ENCODE results near the gene ADGRF5.

ADGRF5 gene

DNA sequence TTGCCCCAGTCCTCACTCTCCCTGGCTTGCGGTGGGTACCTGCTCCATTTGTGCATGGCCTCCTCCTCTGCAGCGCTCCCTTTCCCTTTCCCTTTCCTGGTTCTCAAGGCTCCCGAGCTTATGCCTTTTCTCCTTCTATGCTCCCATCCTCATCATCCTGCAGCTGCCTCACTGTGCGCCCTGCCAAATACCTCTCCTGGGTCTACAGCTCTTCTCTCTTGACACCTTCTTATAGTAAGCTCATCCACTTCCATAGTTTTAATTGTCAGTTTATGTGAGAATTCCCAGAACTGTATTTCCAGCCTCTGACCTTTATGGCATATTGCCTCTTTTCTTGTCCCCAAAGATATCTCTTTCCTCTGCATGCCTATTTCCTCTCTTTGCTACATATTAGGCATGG is 5.9 kb downstream of the ADGRF5 start:
- no peaks in the 10 kb centered on the region for H3K4me1 ChIP-seq (ENCODE audit: insufficient read depth, poor library complexity, severe bottlenecking)
- ATAC-seq (ENCODE audit: low read depth): no peak
- H3K27ac ChIP-seq (ENCODE audit: poor library complexity, severe bottlenecking): no peak overlapping the region
- DNase-seq (ENCODE audit: low spot score): no peak
- TF ChIP-seq, protein P1, sequence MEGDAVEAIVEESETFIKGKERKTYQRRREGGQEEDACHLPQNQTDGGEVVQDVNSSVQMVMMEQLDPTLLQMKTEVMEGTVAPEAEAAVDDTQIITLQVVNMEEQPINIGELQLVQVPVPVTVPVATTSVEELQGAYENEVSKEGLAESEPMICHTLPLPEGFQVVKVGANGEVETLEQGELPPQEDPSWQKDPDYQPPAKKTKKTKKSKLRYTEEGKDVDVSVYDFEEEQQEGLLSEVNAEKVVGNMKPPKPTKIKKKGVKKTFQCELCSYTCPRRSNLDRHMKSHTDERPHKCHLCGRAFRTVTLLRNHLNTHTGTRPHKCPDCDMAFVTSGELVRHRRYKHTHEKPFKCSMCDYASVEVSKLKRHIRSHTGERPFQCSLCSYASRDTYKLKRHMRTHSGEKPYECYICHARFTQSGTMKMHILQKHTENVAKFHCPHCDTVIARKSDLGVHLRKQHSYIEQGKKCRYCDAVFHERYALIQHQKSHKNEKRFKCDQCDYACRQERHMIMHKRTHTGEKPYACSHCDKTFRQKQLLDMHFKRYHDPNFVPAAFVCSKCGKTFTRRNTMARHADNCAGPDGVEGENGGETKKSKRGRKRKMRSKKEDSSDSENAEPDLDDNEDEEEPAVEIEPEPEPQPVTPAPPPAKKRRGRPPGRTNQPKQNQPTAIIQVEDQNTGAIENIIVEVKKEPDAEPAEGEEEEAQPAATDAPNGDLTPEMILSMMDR (IDR thresholded peaks at IDR 0.05; ENCODE audit: poor library complexity, severe bottlenecking): no peak
- H3K27me3 ChIP-seq (ENCODE audit: insufficient read depth, poor library complexity, severe bottlenecking): no peaks in the 10 kb centered on the region
- H3K9me3 ChIP-seq (ENCODE audit: severe bottlenecking): no peaks in the 10 kb centered on the region
- no peak overlapping the region for H3K4me3 ChIP-seq (ENCODE audit: severe bottlenecking)
- H3K36me3 ChIP-seq (ENCODE audit: low read depth): no peaks in the 10 kb centered on the region

DNA sequence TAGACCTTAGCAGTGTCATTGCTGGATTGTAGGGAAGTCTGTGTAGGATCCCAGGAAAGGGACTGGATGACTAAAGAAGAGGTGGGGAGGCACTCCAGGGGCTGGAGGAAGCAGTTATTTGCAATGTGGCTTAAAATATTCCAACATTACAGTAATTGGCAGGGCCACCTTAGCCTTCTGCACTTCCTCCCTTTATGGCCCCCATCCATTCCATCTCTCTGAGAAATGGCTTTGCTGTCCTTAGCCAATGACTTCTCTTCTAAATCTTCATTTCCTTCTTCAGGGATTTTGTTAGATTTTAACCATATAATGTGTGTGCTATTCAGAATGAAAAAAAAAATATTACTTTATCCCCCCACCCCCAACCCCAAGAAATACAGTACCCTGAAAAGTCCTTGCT is 6.4 kb downstream of the ADGRF5 start:
- H3K4me3 ChIP-seq (ENCODE audit: severe bottlenecking): no peak overlapping the region
- ATAC-seq (ENCODE audit: low read depth) (no peak), DNase-seq (ENCODE audit: low spot score) (no peak)
- no peak overlapping the region for H3K27ac ChIP-seq (ENCODE audit: poor library complexity, severe bottlenecking)
- no peaks in the 10 kb centered on the region for H3K36me3 ChIP-seq (ENCODE audit: low read depth)
- no peaks in the 10 kb centered on the region for H3K4me1 ChIP-seq (ENCODE audit: insufficient read depth, poor library complexity, severe bottlenecking)
- H3K27me3 ChIP-seq (ENCODE audit: insufficient read depth, poor library complexity, severe bottlenecking): no peaks in the 10 kb centered on the region
- no peaks in the 10 kb centered on the region for H3K9me3 ChIP-seq (ENCODE audit: severe bottlenecking)
- TF ChIP-seq, protein P1 (IDR thresholded peaks at IDR 0.05; ENCODE audit: poor library complexity, severe bottlenecking): no peak

DNA sequence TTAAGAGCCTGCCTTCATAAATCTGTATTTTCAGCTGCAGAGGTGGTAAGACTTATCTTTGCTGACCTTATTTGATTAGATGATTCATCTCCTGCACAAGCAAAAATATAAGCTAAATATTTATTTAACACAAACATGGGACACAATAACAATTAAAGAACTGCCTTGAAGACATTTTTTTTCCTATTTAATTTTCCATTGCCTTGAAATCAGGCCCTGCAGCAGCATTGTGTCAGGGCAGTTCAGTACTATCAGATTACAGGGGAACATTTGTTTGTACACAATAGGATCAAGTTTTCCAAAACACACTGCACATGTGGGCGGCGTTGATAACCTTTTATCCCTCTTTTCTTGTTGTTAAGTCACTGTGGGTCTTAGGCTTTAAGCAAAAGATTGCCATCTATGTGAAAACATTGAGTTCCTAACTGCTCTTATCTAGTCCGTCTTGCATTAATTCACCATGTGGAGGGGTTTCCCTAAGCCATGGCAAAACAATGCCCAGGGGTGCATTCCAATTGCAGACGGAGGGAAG is 7.4 kb downstream of the ADGRF5 start:
- no peak overlapping the region for H3K4me3 ChIP-seq (ENCODE audit: severe bottlenecking)
- no peak for ATAC-seq (ENCODE audit: low read depth)
- TF ChIP-seq, protein P1 (IDR thresholded peaks at IDR 0.05; ENCODE audit: poor library complexity, severe bottlenecking): no peak
- no peaks in the 10 kb centered on the region for H3K9me3 ChIP-seq (ENCODE audit: severe bottlenecking)
- no peaks in the 10 kb centered on the region for H3K4me1 ChIP-seq (ENCODE audit: insufficient read depth, poor library complexity, severe bottlenecking)
- no peaks in the 10 kb centered on the region for H3K27me3 ChIP-seq (ENCODE audit: insufficient read depth, poor library complexity, severe bottlenecking)
- H3K27ac ChIP-seq (ENCODE audit: poor library complexity, severe bottlenecking): no peak overlapping the region
- DNase-seq (ENCODE audit: low spot score): no peak
- H3K36me3 ChIP-seq (ENCODE audit: low read depth): no peaks in the 10 kb centered on the region

DNA sequence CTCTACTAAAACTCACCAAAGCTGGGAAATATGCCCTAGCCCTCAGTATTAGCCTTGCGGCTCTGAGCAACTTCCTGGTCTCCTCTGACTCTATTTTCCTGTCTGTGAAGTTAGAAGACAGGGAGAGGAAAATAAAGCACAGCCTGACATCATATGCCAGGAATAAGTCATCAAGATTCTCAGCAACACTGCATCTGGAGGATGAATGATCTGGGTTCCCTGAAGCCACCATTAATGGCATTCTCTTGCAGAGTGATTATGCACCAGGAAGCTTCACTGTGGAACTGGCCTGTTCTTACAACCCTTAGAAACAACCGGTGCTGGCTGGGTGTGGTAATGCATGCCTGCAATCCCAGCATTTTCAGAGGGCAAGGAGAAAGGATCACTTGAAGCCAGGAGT is 12.4 kb downstream of the ADGRF5 start:
- TF ChIP-seq, protein P1 (IDR thresholded peaks at IDR 0.05; ENCODE audit: poor library complexity, severe bottlenecking): no peak
- no peaks in the 10 kb centered on the region for H3K9me3 ChIP-seq (ENCODE audit: severe bottlenecking)
- H3K4me3 ChIP-seq (ENCODE audit: severe bottlenecking): no peak overlapping the region
- H3K4me1 ChIP-seq (ENCODE audit: insufficient read depth, poor library complexity, severe bottlenecking): no peaks in the 10 kb centered on the region
- no peaks in the 10 kb centered on the region for H3K36me3 ChIP-seq (ENCODE audit: low read depth)
- H3K27ac ChIP-seq (ENCODE audit: poor library complexity, severe bottlenecking): no peak overlapping the region
- no peaks in the 10 kb centered on the region for H3K27me3 ChIP-seq (ENCODE audit: insufficient read depth, poor library complexity, severe bottlenecking)
- DNase-seq (ENCODE audit: low spot score) (no peak), ATAC-seq (ENCODE audit: low read depth) (no peak)

DNA sequence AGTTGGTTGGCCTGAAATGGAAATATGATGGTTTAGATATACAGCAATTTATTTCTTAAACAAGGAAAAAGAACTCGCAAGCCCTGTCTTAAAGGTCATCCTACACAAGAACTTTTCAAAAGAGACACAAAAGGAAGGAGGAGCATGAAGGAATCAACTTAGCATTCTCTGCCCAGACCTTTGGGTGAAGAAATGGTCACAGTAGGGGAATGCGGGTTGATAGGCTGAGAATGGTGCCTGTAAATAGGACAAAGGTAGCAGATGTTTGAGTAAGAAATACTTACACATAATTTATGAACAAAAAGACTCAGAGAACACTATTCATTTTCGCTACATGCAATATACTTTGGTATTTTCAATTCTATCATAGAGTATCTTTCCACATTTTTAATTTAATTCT is 15.0 kb downstream of the ADGRF5 start:
- H3K36me3 ChIP-seq (ENCODE audit: low read depth): no peaks in the 10 kb centered on the region
- no peak for DNase-seq (ENCODE audit: low spot score)
- no peak overlapping the region for H3K27ac ChIP-seq (ENCODE audit: poor library complexity, severe bottlenecking)
- H3K4me1 ChIP-seq (ENCODE audit: insufficient read depth, poor library complexity, severe bottlenecking): no peaks in the 10 kb centered on the region
- ATAC-seq (ENCODE audit: low read depth): no peak
- TF ChIP-seq, protein P1 (IDR thresholded peaks at IDR 0.05; ENCODE audit: poor library complexity, severe bottlenecking): no peak
- H3K4me3 ChIP-seq (ENCODE audit: severe bottlenecking): no peak overlapping the region
- no peaks in the 10 kb centered on the region for H3K9me3 ChIP-seq (ENCODE audit: severe bottlenecking)
- H3K27me3 ChIP-seq (ENCODE audit: insufficient read depth, poor library complexity, severe bottlenecking): no peaks in the 10 kb centered on the region

Data from RWPE2 (cell line).